Stimulated activated CD4-positive, alpha-beta T cell treated with anti-CD3 and anti-CD28 coated beads, Interleukin-4, amount 100 ng/mL, for 48 hours (primary cell): ENCODE results near the gene CD300LF.

Source experiments
- DNase-seq, 2 donors: peaks; one replicate each; pipeline ENCODE4 v3.0.0-alpha.2; 2020; ENCODE audit warnings: low read depth in 2 of 2

The CD300LF gene

GRCh38 chr17:74729866-74730265, 17.1 kb upstream of the CD300LF start:
- no peak for DNase-seq

DNA sequence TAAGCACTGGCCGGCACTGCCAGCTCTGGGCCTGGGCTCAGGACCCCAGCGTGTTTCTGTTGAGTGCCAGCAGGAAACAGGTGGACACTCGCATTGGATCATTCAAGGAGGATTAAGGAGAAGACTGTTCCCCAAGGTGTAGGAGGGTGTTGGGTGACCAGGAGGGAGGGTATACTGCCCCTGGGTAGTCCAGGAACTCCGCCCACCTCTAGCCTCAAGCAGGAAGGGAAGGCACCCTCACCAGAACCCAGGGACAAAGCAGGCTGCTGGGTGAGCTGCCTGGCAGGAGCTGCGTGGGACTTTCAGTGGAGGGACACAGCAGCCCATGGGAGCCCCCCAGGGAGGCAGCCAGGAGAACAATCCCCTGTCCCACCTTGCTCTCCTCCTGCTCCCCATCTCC, 16.6 kb upstream of the CD300LF start:
- no peak for DNase-seq

DNA sequence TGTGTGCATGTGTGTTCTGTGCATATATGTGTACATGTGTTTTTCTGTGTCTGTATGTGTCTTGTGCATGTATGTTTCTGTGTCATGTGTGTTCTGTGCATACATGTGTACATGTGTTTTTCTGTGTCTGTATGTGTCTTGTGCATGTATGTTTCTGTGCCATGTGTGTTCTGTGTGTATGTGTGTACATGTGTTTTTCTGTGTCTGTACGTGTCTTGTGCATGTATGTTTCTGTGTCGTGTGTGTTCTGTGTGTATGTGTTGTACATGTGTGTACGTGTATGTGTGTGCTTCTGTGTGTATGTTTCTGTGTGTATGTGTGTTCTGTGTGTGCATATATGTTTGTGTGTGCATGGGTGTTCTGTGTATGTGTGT, 16.0 kb upstream of the CD300LF start:
- DNase-seq = no peak

DNA sequence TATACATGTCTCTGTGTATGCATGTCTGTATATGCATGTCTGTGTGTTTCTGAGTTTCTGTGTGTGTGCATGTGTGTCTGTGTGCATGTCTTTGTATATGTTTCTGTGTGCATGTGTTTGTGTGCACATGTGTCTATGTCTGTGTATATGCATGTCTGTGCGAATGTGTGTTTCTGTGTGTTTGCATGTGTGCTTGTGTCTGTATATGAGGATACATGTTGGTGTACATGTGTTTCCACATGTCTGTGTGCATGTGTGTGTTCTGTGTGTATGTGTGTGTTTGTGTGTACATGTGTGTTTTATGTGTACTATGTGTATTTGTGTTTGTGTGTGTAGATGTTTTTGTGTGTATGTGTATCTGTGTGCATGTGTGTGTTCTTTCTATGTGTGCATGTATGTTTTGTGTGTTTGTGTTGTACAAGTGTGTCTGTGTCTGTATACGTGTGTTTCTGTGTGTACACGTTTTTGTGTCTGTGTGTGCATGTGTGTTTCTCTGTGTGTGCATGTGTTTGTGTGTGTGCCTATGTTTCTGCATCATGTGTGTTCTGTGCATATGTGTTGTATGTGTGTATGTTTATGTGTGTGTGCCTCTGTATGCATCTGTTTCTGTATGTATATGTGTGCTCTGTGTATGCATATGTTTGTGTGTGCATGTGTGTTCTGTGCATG, 15.4 kb upstream of the CD300LF start:
- DNase-seq = no peak

DNA sequence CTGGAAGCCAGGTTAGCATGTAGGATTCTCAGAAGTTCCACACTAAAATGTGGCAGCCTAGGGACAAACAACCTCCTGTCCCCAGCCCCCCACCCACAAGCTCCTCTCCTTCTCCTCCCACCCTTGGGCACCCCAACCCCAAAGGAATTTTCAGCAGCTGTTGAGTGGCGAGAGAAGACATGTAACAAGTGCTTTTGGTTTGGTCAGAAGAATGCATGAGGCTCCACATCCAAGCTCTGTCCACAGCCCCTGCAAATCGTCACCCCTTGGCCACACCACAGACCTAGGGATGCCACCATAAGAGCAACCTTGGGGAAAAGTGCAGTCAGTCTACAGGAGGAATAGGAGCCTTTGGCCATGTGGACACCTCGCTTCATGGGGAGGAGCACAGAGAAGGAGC, 12.4 kb upstream of the CD300LF start:
- no peak for DNase-seq

- DNase-seq = no peak
Measured at GRCh38 chr17:74723891-74724290, 11.2 kb upstream of the CD300LF start.

GRCh38 chr17:74722782-74723181, 10.1 kb upstream of the CD300LF start:
- DNase-seq = no peak

DNA sequence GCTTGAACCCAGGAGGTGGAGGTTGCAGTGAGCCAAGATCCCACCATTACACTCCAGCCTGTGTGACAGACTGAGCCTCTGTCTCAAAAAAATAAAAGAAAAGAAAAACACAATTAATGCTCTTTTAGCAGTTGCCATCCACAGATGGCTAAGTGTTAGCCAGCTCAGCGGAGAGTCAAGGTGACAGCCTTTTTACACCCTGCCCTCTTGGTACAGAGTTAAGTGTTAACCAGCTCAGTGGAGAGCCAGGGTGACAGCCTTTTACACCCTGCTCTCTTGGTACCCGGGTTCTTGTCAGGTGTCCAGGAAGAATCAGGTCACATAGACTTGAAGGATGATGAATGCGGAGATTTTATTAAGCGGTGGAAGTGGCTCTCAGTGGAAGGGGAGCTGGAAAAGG, 7.8 kb upstream of the CD300LF start:
- no peak for DNase-seq

GRCh38 chr17:74715144-74715543, 2.4 kb upstream of the CD300LF start:
- no peak for DNase-seq

- DNase-seq = no peak
Measured at GRCh38 chr17:74713171-74713755, 540 bp upstream of the CD300LF start.

- no peak for DNase-seq
Measured at GRCh38 chr17:74712301-74712700, 422 bp downstream of the CD300LF start.

DNA sequence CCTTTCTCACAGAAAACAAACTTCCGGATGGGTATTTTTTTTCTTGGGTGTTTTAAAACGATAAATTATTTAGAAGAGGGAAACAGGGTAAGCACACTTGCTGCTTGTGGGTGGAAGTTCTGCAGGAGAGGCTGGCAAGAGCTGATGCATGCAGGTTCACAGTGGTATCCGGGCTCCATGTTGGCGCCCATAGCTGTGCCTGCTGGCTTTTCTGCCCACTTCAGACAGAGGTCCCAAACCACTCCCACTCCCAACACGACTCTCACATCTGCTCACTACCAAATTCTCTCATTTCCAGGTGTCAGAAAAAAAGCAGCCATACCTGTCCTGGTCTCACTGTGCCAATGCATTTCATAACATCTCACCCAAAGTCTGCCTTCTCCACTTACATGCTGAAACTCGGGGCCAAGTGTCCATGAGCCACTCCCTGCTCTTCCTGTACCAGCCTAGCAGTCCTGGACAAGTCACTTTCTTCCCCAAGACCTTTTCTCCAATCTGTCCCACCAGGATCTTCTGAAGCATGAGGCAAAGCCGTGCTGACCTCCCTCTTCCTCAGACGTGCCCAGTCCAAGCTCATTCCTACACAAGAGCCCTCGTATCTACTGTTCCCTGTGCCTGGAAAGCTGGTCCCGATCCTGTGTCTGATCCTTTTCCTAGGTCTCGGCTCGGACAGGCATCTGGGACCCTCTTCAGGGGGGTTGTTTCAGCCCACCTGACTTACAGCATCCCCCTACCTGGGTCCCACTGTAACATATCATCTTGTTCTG, 1.5 kb downstream of the CD300LF start:
- DNase-seq = no peak

GRCh38 chr17:74704544-74704943, 8.2 kb downstream of the CD300LF start:
- no peak for DNase-seq

DNA sequence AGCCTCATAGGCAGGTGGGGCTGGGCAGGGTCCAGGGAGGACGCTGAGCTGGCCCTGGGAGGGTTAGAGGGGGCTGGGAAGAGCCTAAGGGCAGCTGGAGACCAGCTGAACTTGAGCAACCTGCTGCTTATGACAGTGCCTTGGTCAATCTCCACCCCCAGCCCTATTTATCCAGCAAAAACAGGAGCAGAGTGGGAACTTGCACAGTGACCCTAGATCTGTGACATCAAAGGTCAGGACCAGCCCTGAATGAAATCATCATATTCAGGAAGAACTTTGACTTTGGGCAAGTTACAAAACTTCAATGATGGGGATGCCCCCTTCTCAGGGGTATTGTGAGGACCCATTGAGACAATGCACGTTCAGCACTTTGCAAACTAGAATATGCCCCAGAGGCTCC, 9.4 kb downstream of the CD300LF start:
- no peak for DNase-seq

GRCh38 chr17:74702116-74702871, 10.4 kb downstream of the CD300LF start:
- no peak for DNase-seq

DNA sequence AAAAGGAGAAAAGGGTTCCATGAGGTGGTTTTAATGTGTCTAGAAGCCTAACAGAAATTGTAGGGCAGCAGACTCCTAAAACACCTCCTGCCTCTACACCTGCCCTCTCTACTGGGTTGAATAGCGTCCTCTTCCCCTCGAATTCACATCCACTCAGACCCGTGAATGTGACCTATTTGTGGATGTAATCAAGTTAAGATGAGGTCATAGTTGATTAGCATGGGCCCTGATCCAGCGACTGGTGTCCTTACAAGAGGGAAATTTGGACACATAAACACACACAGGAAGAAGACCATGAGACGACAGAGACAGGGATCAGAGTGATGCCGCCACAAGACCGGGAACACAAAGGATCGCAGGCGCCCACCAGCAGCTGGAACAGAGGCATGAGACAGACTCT, 13.5 kb downstream of the CD300LF start:
- no peak for DNase-seq

DNA sequence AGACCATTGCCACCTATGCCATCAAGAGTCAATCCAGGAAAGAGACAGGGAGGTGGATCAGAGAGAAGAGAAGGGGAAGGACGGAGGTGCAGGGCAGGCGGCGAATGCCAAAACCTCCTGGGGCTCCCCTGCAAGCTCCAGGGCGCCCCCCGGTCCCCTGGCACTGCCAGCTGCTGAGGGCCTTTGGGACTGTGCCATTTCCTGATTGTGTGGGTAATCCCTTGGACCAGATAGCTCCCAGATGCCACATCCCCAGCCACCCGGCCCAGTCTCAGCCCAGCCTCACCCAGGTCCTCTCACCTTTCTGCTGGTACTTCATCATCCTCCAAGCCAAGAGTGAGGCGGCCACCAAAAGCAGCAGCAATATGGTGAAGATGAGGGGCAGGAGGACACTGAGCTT, 14.7 kb downstream of the CD300LF start:
- no peak for DNase-seq

GRCh38 chr17:74697515-74697914, 15.2 kb downstream of the CD300LF start:
- no peak for DNase-seq

DNA sequence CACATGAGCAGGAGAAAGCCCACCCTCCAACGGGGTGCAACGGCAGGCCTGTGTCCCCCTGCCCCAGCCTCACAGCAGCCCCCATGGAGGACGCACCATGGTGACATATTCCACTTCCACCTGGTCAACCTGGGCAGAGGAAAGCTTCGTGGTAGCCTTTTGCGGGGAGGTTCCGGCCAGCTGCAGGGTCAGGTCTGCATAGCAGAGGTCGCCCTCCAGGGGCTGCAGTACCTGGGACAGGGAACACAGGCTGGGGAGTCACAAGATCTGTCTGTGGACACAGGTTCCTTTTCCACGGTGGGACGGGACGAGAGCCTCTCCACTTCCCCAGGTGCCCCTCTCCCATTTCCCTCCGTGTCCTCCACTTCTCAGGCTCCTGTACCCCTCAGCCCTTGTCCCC, 17.1 kb downstream of the CD300LF start:
- DNase-seq = no peak

DNA sequence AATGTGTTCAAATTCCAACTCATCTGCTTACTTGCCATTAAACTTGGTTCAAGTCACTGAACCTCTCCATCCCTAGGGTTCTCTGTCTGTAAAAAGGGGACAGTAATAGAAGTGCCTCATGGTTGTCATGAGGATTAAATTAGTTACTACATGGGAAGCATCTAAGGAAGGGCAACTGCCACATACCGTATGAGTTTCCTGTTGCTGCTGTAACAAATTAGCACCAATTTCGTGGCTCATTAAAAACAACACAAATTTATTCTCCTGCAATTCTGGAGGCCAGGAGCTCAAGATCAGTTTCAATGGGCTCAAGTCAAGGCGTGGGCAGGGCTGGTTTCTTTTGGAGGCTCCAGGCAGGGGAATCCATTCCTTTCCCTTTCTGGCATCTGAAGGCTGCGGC, 18.6 kb downstream of the CD300LF start:
- no peak for DNase-seq

DNA sequence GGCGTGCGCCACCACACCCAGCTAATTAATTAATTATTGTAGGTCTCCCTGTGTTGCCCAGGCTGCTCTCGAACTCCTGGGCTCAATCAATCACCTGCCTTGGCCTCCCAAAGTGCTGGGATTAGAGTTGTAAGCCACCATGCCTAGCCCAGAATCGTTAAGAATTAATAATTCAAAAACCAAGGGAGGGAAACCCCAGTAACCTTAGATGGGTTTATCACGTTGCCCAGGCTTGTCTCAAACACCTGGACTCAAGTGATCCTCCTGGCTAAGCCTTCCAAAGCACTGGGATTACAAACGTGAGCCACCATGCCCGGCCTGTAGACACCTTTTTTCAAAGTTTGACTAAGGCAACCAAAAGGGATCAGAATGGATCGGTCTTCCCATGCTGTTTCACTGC, 21.6 kb downstream of the CD300LF start:
- no peak for DNase-seq

DNA sequence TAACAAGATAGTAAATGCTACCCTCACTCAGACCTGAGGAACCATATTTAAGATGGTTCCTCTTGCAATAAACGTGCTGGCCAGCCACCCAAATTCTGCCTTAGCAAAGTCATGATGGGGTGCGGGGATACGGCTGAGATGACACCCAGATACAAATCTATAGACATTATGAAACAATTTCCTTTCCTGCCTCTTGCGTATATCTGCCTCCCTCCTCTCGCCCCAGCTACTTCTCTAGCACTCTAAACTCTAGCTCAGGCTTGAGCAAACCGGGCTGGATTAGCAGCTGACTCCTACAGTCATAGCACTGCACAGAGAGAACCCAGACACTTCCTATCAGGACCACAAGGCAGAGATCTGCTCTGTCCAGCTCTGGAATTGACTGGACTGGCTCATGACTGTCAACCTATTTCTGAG, 22.3 kb downstream of the CD300LF start:
- no peak for DNase-seq

- no peak for DNase-seq
Measured at GRCh38 chr17:74687886-74688285, 24.8 kb downstream of the CD300LF start.
